Measurements from ENCODE around the gene TRMO.

DNA sequence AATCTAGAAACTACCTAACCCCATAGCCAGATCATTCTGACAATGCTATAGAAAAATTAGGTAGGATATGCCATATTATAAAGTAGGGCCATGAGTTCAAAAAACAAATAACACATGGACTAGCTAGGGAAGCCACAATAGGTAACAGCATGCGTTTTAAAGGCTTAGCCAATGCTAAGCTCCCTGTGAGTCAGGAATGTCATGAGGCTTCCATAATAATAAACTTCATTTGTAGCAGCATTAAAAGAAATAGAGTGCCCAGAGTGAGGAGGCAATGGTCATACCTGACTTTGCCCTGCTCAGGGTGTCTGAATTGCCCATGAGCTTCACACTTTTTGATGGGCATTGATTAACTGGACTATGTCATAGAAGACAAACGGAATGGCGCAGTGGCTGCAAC, 53.4 kb downstream of the TRMO start:
- TF ChIP-seq, protein P1, sequence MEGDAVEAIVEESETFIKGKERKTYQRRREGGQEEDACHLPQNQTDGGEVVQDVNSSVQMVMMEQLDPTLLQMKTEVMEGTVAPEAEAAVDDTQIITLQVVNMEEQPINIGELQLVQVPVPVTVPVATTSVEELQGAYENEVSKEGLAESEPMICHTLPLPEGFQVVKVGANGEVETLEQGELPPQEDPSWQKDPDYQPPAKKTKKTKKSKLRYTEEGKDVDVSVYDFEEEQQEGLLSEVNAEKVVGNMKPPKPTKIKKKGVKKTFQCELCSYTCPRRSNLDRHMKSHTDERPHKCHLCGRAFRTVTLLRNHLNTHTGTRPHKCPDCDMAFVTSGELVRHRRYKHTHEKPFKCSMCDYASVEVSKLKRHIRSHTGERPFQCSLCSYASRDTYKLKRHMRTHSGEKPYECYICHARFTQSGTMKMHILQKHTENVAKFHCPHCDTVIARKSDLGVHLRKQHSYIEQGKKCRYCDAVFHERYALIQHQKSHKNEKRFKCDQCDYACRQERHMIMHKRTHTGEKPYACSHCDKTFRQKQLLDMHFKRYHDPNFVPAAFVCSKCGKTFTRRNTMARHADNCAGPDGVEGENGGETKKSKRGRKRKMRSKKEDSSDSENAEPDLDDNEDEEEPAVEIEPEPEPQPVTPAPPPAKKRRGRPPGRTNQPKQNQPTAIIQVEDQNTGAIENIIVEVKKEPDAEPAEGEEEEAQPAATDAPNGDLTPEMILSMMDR (IDR thresholded peaks at IDR 0.05 in 4 of 5, conservative IDR thresholded peaks at IDR 0.05 in 1 of 5): no peak
- no peak for TF ChIP-seq POLR2A (IDR thresholded peaks at IDR 0.05)

Data from gastrocnemius medialis (tissue), 4 donors.